HG02938 (cell line): Measurements from ENCODE around the gene VPS37D.
"Not testable (repeated sequence)": the region's sequence is repeated elsewhere in the genome, so short reads cannot be mapped to it uniquely, and the experiment has no call there.

Source experiments
- ATAC-seq: cut with Tn5 transposase; IDR thresholded peaks from one replicate; pipeline ENCODE4 v1.9.1; 2021; ENCODE audit warnings: mild to moderate bottlenecking, moderate library complexity; ENCODE audit not compliant: unreplicated experiment

The VPS37D gene, protein sequence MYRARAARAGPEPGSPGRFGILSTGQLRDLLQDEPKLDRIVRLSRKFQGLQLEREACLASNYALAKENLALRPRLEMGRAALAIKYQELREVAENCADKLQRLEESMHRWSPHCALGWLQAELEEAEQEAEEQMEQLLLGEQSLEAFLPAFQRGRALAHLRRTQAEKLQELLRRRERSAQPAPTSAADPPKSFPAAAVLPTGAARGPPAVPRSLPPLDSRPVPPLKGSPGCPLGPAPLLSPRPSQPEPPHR

GRCh38 chr7:73667344-73668102 is at the start of gene VPS37D:
VPS37D (plus strand) TSS chr7:73667831; CDS start chr7:73667959, 128 bp downstream.
- ATAC-seq: peak; percentile 75

GRCh38 chr7:73618538-73618937 is 49.1 kb upstream of the VPS37D start:
- ATAC-seq: no peak

- not testable (repeated sequence) for ATAC-seq
Observed at GRCh38 chr7:73619394-73619793, 48.2 kb upstream of the VPS37D start.

DNA sequence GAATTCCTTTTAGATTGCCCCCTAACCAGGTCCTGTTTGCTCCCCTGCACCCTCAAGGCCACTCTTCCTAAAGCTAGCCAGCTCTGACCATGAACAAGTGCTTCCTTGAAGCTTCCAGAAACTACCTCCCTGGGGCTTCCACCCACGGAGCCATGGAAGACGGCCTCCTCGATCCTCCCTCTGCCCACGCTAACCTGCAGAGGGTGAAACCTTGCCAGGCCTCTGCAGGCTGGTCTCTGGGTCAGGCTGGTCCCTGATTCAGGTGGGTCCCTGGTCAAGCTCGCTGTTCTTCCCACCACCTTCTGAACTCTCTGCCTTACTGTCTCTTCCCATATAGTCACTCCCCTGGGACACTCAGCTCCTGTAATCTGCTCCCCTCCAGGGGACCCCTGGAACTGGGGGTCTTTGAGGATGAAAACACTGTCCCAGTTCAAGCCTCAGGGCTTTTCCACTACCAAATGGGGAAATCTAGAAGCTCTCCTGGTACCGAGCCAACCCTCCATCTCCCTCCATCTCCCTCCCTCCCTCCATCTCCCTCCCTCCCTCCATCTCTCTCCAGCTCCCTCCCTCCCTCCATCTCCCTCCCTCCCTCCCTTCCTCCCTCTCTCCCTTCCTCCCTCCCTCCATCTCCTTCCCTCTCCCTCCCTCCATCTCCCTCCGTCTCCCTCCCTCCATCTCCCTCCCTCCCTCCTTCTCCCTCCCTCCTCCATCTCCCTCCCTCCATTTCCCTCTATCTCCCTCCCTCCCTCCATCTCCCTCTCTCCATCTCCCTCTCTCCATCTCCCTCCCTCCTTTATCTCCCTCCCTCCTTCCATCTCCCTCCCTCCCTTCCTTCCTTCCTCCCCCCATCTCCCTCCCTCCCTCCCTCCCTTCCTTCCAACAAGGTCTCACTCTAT is 46.2 kb upstream of the VPS37D start:
- no peak for ATAC-seq

GRCh38 chr7:73622527-73622908 is 45.1 kb upstream of the VPS37D start:
- no peak for ATAC-seq

DNA sequence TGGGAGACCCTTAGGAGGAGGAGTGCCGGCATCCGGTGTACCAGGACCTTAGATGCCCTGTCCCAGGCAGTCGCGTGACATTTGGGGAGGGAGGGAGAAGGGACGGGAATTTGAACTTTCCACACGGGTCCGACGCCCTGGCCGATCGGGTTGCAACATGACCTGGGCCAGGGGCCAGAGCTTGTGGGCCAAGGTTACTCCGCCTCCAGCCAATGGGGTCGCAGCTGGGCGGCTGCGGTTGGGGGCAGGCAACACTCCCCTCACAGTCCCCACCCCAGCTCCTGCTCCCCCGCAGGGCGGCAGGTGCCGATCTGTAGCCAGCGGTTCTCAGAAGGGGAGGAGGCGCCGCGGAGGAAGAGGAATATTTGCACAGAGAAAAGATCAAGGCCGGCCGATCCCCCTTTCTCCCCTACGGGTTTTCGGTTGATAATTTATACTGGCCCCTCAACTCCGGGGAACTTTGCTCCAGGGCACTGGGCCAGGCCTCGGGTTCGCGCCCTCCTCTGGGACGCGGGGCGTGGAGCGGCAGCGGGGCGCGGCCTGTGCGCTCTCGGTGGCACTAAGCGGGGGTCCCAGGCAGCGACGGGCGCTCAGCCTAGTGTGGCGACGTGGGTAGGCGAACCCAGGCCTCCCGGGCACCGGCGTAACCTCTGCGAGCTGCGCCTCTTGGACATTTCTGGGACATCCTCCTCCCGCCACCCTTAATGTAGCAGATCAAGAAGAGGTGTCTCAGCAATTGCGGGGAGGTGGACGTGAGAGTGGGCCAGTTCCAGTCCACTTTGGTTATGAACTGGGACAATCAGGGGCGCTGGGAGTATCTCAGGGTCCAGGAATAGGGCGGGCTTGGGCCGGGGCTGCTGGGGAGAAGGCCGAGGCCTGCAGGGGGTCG is 44.5 kb upstream of the VPS37D start:
- no peak for ATAC-seq

DNA sequence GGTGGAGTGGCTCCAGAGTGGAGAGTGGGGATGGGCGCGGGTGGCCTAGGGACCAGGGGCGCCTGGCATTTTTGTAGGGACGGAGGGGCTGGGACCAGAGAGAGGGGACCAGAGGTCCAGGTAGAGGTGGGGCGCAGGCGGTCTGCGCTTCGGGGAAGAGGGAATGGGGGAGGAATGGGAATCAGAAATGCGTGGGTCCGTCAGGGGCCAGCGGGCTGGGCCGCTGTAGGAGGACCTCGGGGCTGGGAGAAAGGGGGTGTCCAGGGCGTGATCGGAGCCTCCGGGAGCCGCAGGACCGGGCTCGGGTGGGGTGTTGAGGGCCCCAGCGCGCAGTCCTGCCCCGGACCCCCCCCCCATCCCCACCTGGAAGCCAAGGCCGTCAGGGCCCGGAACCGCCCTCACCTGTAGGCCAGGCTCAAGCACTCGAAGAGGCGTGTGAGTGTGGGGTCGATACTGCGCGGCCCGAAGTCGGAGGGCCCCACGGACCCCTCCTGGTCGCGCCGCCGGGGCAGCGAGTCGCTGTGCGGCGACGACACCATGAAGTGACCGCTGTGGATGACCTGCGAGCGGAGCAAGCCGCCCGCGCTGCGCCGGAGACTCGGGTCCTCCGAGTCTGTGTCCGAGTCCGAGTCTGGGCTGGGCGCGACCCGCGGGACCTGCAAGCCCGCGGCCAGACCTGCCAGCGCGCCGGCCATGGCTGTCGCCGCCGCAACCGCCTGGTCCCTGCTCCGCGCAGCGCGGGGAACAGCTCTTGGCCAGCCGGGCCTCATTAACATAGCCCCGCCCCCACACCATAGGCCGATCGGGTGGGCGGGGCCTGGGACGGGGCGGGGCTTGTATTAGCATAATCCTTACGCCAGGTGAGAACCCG is 43.6 kb upstream of the VPS37D start, which contains the start of gene MLXIPL:
TSS of gene MLXIPL (minus strand) at position 725 of the 871 bp plus-strand sequence. CDS start at position 695, 30 bp downstream.
- no peak for ATAC-seq

DNA sequence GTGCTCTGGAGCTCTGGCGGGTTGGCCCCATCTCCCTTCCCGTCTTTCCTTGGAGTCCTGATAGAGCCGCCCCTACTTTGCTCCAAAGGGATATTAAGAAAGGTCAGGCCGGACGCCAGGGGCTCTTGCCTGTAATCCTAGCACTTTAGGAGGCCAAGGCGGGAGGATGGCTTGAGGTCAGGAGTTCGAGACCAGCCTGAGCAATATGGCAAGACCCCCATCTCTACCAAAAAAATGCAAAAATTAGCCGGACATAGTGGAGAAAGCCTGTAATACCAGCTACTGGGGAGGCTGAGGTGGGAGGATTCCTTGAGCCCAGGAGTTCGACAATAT is 43.0 kb upstream of the VPS37D start:
- no peak for ATAC-seq

GRCh38 chr7:73625276-73625675 is 42.4 kb upstream of the VPS37D start:
- no peak for ATAC-seq

DNA sequence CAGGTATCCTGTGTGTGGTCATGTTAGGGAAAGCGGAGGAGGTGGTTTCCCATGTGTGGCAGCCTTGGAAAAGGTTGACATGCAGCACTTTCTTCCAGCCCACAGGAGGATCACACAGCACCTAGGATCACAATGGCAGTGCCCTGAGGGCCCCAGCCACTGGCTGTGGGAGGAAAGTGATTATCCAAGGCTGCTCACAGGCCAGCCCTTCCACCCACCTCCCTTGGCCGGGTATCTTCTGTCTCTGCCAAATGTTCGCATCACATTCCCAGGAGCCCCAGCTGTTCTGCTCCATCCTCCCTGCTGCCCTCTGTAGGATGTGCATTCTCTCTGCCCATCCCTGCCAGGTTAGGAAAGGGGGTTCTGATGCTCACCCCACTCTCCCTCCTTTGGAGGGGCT is 40.8 kb upstream of the VPS37D start:
- ATAC-seq: no peak

DNA sequence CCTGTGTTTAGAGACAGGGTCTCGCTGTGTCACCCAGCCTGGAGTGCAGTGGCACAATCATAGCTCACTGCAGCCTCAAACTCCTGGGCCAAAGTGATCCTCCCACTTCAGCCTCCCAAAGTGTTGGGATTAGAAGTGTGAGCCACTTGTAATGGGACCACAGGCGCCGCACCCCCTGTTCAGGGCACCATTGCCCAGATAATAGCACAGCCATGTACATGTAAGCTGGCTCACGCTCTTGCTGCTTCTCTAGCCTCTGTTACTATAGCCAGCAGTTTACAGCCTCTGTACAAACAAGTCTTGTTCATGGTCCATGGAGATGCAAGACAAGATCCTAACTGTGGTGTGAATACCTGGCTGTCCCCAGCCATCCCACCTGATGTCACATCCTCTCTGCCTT is 39.1 kb upstream of the VPS37D start:
- no peak for ATAC-seq

- no peak for ATAC-seq
Observed at GRCh38 chr7:73631558-73631957, 36.1 kb upstream of the VPS37D start.

- no peak for ATAC-seq
Observed at GRCh38 chr7:73633323-73633722, 34.3 kb upstream of the VPS37D start.

- ATAC-seq: no peak
Observed at GRCh38 chr7:73633844-73634243, 33.8 kb upstream of the VPS37D start.

- no peak for ATAC-seq
Observed at GRCh38 chr7:73635428-73636200, 32.0 kb upstream of the VPS37D start.

GRCh38 chr7:73638911-73639310 is 28.7 kb upstream of the VPS37D start:
- ATAC-seq: no peak

- no peak for ATAC-seq
Observed at GRCh38 chr7:73642834-73643233, 24.8 kb upstream of the VPS37D start.

DNA sequence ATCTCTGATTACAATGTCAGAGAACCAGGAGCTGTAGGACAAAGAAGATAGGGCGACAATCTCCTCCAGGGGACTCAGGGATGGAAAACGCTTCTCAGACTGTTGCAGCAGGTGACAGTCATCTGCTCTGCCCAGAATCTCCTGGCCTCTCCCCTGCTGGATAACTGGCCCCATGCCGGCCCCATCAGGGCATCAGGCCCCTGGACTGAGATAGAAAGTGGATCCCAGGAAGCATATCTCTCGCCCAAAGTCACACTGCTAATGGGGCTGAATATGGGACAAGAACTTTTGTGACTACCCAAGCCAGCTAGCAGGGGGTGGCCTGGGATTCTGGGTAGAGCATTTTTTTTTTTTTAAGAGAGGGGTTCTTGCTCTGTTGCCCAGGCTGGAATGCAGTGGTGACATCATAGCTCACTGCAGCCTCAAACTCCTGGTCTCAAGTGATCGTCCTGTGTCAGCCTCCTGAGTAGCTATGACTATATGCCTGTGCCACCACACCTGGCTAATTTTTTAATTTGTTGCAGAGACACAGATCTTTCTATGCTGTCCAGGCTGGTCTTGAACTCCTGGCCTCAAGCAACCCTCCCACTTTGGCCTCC is 22.8 kb upstream of the VPS37D start:
- no peak for ATAC-seq
